WTC11 (cell line): ENCODE measurements around the gene PAK3. TPM values are rescaled to one million over a fixed set of nuclear protein-coding genes. Genes with fewer than 3 reads are reported as not detected.

Experiments used
- ATAC-seq: fragments of 200-7000 bp; cut with Tn5 transposase; 2 replicates; pipeline ENCODE4 v1.10.0; 2021; ENCODE audit warnings: mild to moderate bottlenecking, moderate library complexity
- CTCF ChIA-PET: fragments of 300-600 bp; sonication (Branson Sonifier 250); formaldehyde crosslinking; loops from one replicate; lab custom pipeline; 2021; ENCODE audit warnings: antibody characterized with exemption; lab: Charles Lee
- POLR2A ChIA-PET: fragments of 350-600 bp; sonication (Branson Sonifier 250); formaldehyde crosslinking; loops from one replicate; lab custom pipeline; 2021; ENCODE audit warnings: antibody characterized with exemption; lab: Charles Lee
- DNase-seq: peaks from one replicate; pipeline ENCODE4 v3.0.0; 2021; ENCODE audit warnings: low spot score
- H3K27ac Mint-ChIP-seq: 2 replicates; pipeline ENCODE4 v1.8.0; 2021; ENCODE audit warnings: mixed read lengths
- H3K27me3 Mint-ChIP-seq: 2 replicates; pipeline ENCODE4 v1.8.0; 2021; ENCODE audit warnings: low read depth, mild to moderate bottlenecking, moderate library complexity, mixed read lengths
- H3K36me3 Mint-ChIP-seq: 2 replicates; pipeline ENCODE4 v1.8.0; 2021; ENCODE audit warnings: mixed read lengths
- H3K4me1 Mint-ChIP-seq: 2 replicates; pipeline ENCODE4 v1.8.0; 2022; ENCODE audit warnings: mixed read lengths
- H3K4me3 Mint-ChIP-seq: 2 replicates; pipeline ENCODE4 v1.8.0; 2021; ENCODE audit warnings: mild to moderate bottlenecking, moderate library complexity, mixed read lengths
- H3K9me3 Mint-ChIP-seq: 2 replicates; pipeline ENCODE4 v1.8.0; 2021; ENCODE audit warnings: mixed read lengths
- ATF2 ChIP-seq: sonication (generic); formaldehyde crosslinking; IDR thresholded peaks from 2 replicates; pipeline ENCODE4 v1.8.1; 2022; ENCODE audit warnings: low read depth, missing genetic modification reagents, borderline replicate concordance
- CREM ChIP-seq: sonication (generic); formaldehyde crosslinking; IDR thresholded peaks from 2 replicates; pipeline ENCODE4 v1.8.1; 2022; ENCODE audit warnings: mild to moderate bottlenecking, missing genetic modification reagents, moderate library complexity
- ESRRA ChIP-seq: sonication (generic); formaldehyde crosslinking; IDR thresholded peaks from 2 replicates; pipeline ENCODE4 v1.8.1; 2022; ENCODE audit warnings: mild to moderate bottlenecking, missing genetic modification reagents, borderline replicate concordance
- GTF2I ChIP-seq: fragments of 250-450 bp; sonication (Bioruptor Pico); conservative IDR thresholded peaks from 2 replicates; pipeline ENCODE4 v1.4.0; 2021; ENCODE audit warnings: mild to moderate bottlenecking
- MXD4 ChIP-seq: fragments of 250-450 bp; sonication (Bioruptor Pico); IDR thresholded peaks from 2 replicates; pipeline ENCODE4 v1.8.0; 2021; ENCODE audit warnings: mild to moderate bottlenecking, moderate library complexity, borderline replicate concordance
- PREB ChIP-seq: sonication (generic); formaldehyde crosslinking; IDR thresholded peaks from 2 replicates; pipeline ENCODE4 v1.8.1; 2022; ENCODE audit warnings: mild to moderate bottlenecking, missing genetic modification reagents, moderate library complexity, borderline replicate concordance
- SMAD3 ChIP-seq: sonication (generic); formaldehyde crosslinking; IDR thresholded peaks from 2 replicates; pipeline ENCODE4 v1.8.0; 2022; ENCODE audit warnings: missing genetic modification reagents, mild to moderate bottlenecking, borderline replicate concordance
- TEAD1 ChIP-seq: sonication (generic); formaldehyde crosslinking; IDR thresholded peaks from 2 replicates; pipeline ENCODE4 v1.8.0; 2022; ENCODE audit warnings: mild to moderate bottlenecking, missing genetic modification reagents
- TP53 ChIP-seq: sonication (generic); formaldehyde crosslinking; IDR thresholded peaks from 2 replicates; pipeline ENCODE4 v1.8.1; 2023; ENCODE audit warnings: mild to moderate bottlenecking, missing genetic modification reagents
- ZNF138 ChIP-seq: sonication (generic); formaldehyde crosslinking; conservative IDR thresholded peaks from 2 replicates; pipeline ENCODE4 v1.8.1; 2022; ENCODE audit warnings: mild to moderate bottlenecking, moderate library complexity, missing genetic modification reagents
- ZNF423 ChIP-seq: fragments of 250-450 bp; sonication (Bioruptor Pico); IDR thresholded peaks from 2 replicates; pipeline ENCODE4 v2.1.2; 2022; ENCODE audit warnings: mild to moderate bottlenecking, moderate library complexity
- ZNF425 ChIP-seq: fragments of 250-450 bp; sonication (Bioruptor Pico); conservative IDR thresholded peaks from 2 replicates; pipeline ENCODE4 v1.9.0; 2021; ENCODE audit warnings: mild to moderate bottlenecking
- ZNF671 ChIP-seq: fragments of 250-450 bp; sonication (Bioruptor Pico); IDR thresholded peaks from 2 replicates; pipeline ENCODE4 v1.8.0; 2021; ENCODE audit warnings: mild to moderate bottlenecking
- total RNA-seq: library from RNA; stranded (reverse); gene quantifications from 3 replicates; pipeline ENCODE4 v1.2.3, GENCODE V29; 2021
- TF ChIP-seq, protein P1 (sequence below): sonication (generic); formaldehyde crosslinking; IDR thresholded peaks from 2 replicates; pipeline ENCODE4 v1.8.1; 2023; ENCODE audit warnings: mild to moderate bottlenecking, missing genetic modification reagents
- TF ChIP-seq, protein P2 (sequence below): sonication (generic); formaldehyde crosslinking; IDR thresholded peaks from 2 replicates; pipeline ENCODE4 v1.8.0; 2023; ENCODE audit warnings: missing genetic modification reagents, mild to moderate bottlenecking, borderline replicate concordance
- TF ChIP-seq, protein P3 (sequence below): sonication (generic); formaldehyde crosslinking; IDR thresholded peaks from 2 replicates; pipeline ENCODE4 v1.8.1; 2023; ENCODE audit warnings: mild to moderate bottlenecking, missing genetic modification reagents, moderate library complexity

Gene PAK3
- total RNA-seq, 1 experiment from 2014 or later: 5.1 TPM

DNA sequence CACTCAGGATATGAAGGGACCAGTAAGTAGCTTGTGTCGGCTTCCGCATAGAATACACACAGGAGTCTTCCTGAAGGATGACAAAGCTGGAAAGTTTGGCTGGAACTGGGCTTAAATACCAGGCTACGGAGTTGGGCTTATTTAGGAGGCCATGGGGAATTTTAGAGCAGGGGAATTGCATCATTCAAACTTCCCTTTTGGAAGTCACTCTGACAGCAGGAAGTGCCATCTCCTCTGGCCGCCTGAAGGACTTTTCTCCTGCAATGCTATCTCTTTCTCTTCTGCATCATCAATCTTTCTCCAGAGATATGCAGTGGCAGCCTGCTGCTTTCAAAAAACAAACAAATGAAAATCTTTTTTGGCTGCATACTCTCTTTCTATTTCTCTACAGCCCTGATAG lies 48.4 kb upstream of the PAK3 start:
- Mint-ChIP-seq H3K27ac (no peak overlapping the region), H3K27me3 (no peaks in the 10 kb centered on the region)
- POLR2A ChIA-PET: no interaction called here

More for the DNA sequence above, 48.4 kb upstream of the PAK3 start:
- Mint-ChIP-seq H3K4me3 (no peak overlapping the region), H3K9me3 (no peaks in the 10 kb centered on the region), H3K4me1 (no peaks in the 10 kb centered on the region), H3K36me3 (no peaks in the 10 kb centered on the region)
- no peak for ATAC-seq
- CTCF ChIA-PET: no interaction called here
- no peak for DNase-seq
- TF ChIP-seq SMAD3 (CRISPR knock-in tag) (no peak), TP53 (CRISPR knock-in tag) (no peak), ZNF138 (CRISPR knock-in tag) (no peak), GTF2I (CRISPR knock-in tag) (no peak), TEAD1 (CRISPR knock-in tag) (no peak), MXD4 (CRISPR knock-in tag) (no peak), ZNF671 (CRISPR knock-in tag) (no peak), ESRRA (no peak), ATF2 (CRISPR knock-in tag) (no peak), ZNF425 (no peak), PREB (CRISPR knock-in tag) (no peak), CREM (no peak), ZNF423 (no peak)
- TF ChIP-seq, protein P1, sequence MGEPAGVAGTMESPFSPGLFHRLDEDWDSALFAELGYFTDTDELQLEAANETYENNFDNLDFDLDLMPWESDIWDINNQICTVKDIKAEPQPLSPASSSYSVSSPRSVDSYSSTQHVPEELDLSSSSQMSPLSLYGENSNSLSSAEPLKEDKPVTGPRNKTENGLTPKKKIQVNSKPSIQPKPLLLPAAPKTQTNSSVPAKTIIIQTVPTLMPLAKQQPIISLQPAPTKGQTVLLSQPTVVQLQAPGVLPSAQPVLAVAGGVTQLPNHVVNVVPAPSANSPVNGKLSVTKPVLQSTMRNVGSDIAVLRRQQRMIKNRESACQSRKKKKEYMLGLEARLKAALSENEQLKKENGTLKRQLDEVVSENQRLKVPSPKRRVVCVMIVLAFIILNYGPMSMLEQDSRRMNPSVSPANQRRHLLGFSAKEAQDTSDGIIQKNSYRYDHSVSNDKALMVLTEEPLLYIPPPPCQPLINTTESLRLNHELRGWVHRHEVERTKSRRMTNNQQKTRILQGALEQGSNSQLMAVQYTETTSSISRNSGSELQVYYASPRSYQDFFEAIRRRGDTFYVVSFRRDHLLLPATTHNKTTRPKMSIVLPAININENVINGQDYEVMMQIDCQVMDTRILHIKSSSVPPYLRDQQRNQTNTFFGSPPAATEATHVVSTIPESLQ (CRISPR knock-in tag): no peak
- TF ChIP-seq, protein P2, sequence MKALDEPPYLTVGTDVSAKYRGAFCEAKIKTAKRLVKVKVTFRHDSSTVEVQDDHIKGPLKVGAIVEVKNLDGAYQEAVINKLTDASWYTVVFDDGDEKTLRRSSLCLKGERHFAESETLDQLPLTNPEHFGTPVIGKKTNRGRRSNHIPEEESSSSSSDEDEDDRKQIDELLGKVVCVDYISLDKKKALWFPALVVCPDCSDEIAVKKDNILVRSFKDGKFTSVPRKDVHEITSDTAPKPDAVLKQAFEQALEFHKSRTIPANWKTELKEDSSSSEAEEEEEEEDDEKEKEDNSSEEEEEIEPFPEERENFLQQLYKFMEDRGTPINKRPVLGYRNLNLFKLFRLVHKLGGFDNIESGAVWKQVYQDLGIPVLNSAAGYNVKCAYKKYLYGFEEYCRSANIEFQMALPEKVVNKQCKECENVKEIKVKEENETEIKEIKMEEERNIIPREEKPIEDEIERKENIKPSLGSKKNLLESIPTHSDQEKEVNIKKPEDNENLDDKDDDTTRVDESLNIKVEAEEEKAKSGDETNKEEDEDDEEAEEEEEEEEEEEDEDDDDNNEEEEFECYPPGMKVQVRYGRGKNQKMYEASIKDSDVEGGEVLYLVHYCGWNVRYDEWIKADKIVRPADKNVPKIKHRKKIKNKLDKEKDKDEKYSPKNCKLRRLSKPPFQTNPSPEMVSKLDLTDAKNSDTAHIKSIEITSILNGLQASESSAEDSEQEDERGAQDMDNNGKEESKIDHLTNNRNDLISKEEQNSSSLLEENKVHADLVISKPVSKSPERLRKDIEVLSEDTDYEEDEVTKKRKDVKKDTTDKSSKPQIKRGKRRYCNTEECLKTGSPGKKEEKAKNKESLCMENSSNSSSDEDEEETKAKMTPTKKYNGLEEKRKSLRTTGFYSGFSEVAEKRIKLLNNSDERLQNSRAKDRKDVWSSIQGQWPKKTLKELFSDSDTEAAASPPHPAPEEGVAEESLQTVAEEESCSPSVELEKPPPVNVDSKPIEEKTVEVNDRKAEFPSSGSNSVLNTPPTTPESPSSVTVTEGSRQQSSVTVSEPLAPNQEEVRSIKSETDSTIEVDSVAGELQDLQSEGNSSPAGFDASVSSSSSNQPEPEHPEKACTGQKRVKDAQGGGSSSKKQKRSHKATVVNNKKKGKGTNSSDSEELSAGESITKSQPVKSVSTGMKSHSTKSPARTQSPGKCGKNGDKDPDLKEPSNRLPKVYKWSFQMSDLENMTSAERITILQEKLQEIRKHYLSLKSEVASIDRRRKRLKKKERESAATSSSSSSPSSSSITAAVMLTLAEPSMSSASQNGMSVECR (CRISPR knock-in tag): no peak
- TF ChIP-seq, protein P3, sequence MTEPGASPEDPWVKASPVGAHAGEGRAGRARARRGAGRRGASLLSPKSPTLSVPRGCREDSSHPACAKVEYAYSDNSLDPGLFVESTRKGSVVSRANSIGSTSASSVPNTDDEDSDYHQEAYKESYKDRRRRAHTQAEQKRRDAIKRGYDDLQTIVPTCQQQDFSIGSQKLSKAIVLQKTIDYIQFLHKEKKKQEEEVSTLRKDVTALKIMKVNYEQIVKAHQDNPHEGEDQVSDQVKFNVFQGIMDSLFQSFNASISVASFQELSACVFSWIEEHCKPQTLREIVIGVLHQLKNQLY (CRISPR knock-in tag): no peak
